ENCODE data around the gene ZNF587.
"Not testable (repeated sequence)": the region's sequence is repeated elsewhere in the genome, so short reads cannot be mapped to it uniquely, and the experiment has no call there.

Gene ZNF587

DNA sequence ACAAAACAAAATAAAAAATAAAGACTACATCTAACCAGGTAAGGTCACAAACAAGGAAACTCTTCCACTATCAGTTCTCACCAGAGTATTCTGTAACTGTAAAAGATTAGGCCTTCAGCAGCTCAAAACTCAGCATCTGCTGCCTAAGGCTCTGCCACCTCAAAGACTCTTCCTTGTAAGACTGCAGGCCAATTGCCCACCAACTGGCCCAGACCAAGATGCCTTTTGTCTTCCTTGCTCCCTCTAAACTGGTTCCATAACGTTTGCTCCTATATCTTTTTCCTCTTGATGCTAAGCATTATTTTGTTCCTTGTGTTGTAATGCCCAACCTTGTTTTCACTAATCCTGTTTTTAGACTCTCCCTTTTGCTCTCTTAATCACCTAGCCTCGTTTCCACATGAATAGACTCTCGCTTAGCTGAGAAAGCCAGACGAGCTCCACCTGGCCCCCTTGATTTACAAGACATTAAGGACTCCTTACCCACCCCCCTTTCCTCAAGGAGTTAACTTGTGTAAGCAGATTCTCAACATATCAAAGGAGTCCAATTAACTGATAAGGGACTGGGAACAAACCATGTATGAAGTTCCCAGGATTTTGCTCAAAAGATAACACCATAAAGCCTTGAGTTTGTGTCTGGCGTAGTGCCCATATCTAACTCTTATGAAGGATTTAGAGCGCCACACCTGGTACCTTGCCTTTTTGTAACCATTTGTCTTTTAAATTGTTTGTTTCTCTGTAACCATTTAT, 37.7 kb downstream of the ZNF587 start:
- no peak for DNase-seq (ENCODE audit: low read depth)

DNA sequence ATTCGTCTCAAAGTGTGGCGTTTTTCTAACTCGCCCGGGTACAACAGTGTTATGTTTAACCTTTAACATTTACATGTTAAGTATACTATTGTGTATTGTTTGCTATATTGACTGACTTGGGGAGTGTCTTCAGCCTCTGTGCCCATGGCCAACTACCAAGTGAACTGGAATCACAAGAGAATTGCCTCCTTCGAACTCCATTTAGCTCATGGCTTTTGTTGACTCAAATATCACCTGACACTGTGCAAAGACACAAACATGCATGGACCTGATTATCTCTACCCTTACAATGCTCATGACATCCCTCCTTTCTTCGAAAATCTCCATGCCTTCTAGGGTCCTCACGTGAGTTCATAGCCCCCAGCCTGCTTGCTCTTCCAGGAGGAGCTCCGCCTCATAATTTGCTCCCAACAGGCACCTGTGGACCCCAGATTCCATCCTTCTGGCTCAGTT, 38.5 kb downstream of the ZNF587 start:
- DNase-seq (ENCODE audit: low read depth), result no peak

DNA sequence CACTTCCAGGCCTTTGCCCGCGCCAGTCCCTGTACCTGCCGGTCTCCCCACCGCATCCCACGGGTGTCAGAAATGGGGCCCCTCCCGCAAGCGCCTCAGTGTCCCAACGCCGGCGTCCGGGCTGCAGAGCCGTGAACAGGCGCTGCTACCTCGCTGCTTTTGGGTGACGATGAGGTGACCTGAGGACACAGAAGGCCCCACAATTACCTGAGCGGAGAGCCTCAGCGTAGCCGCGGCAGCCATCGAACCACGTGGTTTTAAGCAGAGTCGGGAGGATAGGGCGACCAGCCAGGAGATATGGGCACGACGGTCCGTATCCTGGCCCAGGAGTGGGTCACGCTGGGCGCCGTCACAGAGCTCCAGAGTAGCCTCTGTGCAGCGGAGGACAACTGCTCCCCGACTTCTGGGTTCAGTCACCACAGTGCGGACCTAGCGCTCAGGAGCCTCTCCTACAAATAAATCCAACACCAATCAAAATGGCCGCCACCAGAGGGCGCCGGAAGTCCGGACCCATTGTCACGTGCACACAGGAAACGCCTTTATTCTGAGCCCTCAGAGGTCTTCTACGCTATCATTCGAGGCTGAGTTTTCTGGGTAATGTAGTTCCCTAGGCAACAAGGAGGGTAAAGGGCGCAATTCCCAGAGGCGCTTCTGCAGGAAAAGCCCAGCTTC, 39.0 kb downstream of the ZNF587 start, which contains the start of gene ZNF814:
ZNF814 (minus strand) TSS at position 478 of the 672 bp plus-strand sequence; CDS start at position 243, 235 bp downstream.
- DNase-seq (ENCODE audit: low read depth), result peak; percentile 29

DNA sequence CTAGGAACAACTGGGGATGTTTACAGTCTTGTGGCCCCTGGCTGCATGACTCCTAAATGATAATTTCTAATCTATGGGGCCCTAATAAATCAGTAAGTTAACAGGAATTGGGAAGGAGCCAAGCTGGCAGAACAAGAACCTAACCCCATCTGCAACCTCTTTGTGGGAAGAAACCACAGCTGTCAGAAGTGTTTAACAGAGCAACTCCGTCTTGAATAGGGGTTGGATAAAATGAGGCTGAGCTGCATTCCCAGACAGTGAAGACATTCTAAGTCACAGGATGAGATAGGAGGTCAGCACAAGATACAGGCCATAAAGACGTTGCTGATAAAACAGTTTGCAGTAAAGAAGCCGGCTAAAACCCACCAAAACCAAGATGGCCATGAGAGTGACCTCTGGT, 41.0 kb downstream of the ZNF587 start:
- DNase-seq (ENCODE audit: low read depth), result not testable (repeated sequence)

DNA sequence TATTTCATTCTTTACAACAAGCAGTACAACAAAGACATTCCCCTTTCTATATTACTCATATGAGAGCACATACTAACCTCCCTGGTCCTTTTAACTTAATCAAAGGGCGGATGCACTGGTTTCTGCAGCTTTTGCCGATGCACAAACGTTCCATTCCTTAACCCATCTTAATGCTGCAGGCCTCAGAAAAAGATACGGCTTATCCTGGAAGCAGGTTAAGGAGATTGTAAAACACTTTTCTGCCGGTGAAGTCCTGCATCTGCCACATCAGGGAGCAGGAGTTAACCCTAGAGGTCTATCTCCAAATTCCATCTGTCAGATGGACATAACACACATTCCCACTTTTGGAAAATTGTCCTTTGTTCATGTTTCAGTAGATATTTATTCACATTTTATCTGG, 50.7 kb downstream of the ZNF587 start:
- no peak for DNase-seq (ENCODE audit: low read depth)

DNA sequence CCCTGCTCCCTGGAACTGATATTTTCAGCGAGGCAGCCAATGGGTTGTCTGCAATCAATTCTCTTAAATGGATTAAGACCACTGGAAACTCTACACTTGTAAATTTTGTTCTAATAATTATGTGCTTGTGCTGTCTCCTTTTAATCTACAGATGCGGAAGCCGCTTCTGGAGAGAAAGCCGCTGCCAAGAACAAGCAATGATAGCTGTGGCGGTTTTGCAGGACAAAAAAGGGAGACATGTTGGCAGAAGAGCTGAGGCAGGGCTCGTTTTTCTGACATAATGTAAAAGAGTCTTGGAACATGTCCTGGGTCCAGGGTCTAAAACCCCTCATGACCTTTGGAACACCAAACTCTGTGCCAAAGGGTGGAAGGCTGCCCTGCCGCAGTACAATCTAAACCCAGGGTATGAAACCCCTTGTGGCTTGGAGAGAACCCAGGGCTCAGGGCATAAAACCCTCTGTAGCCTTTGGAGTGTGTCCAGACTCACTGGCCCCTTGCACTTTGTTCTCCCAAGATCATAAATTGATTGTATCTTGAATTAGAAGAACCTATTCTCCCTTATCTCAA, 54.0 kb downstream of the ZNF587 start:
- DNase-seq (ENCODE audit: low read depth), result no peak

DNA sequence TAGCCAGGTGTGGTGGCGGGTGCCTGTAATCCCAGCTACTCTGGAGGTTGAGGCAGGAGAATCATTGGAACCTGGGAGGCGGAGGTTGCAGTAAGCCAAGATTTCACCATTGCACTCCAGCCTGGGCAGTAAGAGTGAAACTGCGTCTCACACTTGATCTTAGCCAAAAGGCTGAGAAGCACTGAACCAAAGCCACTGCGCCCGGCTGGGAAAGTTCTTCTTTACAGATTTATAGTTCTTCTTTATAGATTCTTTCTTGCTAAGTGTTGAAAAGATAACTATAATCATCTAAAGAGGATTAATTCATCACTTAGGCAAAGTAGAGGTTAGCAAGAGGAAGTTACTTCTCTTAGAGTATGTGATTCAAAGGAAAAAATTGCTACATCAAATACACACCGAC, 55.6 kb downstream of the ZNF587 start:
- no peak for DNase-seq (ENCODE audit: low read depth)

DNA sequence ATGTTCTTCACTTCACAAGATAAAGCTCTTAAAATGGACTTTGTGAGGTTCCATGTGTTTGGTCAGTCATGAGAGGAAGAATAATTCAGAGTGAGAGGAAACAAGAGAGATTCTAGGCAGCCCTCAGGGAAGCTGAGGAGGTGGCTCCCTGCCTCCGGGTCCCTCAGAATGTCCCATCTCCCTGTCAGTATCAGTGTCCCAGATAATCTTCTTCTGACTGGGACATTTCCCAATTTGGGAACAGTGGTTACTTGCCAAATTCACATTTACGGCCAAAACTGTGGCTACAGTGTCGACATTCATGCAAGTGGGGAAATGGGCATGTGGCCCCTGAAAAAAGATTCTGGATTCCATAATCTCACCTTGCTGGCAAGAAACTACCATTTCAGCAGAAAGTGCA, 57.7 kb downstream of the ZNF587 start:
- DNase-seq (ENCODE audit: low read depth), result no peak

DNA sequence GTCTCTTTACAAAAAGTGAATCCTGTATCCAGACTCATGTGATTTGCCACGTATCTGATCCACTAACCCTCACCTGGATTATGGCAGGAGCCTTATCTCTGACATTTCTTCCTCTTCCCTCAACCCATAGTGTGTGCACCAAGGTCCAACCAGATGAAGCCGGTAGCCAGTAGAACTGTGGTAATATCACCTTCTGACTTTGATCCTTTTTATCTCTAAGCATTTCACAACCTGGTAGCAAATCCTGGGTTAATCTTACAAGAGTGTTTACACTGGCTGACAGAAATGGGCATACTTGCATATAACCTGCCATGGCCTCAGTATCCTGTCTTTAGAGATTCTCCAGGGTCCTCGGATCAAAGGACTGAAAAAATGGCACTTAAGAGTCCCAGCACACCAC, 64.9 kb downstream of the ZNF587 start:
- DNase-seq (ENCODE audit: low read depth), result no peak
